GM18526 (cell line): ENCODE data around the gene SNCB.

Source experiments
- POLR2A ChIP-seq: IDR thresholded peaks from 3 replicates; pipeline ENCODE4 v1.6.1; 2011; ENCODE audit not compliant: insufficient read length; ENCODE audit errors: extremely low read depth

The SNCB gene

GRCh38 chr5:176639208-176639607, 8.9 kb upstream of the SNCB start:
- TF ChIP-seq POLR2A, result no peak

- no peak for TF ChIP-seq POLR2A
These were observed 8.1 kb upstream of the SNCB start for GRCh38 chr5:176638437-176638836.

GRCh38 chr5:176637556-176637955, 7.2 kb upstream of the SNCB start:
- no peak for TF ChIP-seq POLR2A

- TF ChIP-seq POLR2A, result no peak
These were observed 6.1 kb upstream of the SNCB start for GRCh38 chr5:176636426-176636825.

DNA sequence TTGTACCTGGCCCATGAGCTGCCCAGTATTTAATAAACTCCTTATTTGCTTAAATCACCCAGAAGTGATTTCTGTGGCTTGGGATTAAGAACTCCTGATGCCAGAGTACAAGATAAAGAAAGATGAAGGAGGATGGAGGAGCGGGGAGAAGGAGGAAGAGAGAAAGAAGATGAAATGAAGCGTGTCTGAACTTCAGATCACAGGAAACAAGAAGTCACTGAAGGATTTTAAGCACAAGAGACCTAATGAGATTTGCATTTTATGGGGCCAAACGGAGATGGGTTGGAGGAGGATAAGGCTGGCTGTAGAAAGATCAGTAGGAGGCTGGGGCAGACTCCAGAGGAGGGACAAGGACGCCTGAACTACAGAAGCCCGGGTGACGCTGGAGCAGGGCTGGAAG, 3.3 kb upstream of the SNCB start:
- no peak for TF ChIP-seq POLR2A

DNA sequence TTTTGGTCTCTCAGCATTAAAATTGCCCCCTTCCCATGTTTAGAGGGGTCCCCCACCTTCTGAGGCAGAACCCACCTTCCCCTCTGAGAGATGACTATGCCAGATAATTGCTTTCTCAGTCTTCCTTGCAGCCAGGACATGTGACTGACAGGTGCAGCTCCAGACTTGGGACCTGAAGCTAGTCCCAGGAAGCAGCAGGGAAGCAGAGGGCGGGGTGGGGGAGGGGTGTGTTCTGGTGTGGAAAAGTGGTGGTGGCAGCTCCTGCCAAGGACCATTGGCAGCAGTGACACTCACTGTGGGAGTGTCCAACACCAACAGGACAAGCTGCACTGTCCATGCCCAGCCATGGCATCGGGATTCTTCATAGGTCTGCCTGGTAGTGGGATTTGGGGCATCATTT, 2.4 kb upstream of the SNCB start:
- no peak for TF ChIP-seq POLR2A

DNA sequence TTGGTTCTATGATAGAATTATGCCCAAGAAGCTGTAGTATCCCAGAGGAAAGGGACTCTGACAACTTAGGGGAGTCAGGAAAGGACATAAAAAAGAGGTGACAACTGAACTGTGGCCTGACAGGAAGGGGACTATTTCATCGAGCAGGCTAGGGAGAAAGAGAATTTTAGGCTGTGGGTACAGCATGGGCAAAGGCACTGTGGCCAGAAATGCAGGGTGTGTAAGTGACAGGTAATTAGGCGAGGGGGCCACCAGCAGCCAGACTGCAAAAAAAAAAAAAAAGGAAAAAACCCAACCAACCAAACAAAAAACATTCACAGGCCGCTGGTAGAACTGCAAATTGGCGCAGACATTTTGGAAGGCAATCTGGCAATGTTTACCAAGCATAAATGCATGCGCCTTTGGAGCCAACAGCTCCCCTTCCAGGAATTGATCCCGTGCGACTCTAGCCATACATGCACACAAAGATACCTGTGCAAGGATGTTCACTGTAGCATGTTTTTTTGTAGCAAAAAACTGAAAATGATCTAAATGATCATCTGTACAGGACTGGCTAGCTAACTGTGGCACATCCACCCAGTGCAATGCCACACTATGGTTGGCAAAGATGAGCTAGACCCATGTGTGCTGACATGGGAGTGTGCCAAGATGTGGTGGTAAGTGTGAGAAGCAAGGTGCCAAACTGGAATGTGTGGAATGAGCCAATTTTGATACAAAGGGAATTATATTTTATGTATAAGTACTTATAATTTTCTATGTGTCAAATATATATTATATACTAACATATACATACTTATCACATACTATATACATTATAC, 1.3 kb upstream of the SNCB start:
- TF ChIP-seq POLR2A, result no peak

DNA sequence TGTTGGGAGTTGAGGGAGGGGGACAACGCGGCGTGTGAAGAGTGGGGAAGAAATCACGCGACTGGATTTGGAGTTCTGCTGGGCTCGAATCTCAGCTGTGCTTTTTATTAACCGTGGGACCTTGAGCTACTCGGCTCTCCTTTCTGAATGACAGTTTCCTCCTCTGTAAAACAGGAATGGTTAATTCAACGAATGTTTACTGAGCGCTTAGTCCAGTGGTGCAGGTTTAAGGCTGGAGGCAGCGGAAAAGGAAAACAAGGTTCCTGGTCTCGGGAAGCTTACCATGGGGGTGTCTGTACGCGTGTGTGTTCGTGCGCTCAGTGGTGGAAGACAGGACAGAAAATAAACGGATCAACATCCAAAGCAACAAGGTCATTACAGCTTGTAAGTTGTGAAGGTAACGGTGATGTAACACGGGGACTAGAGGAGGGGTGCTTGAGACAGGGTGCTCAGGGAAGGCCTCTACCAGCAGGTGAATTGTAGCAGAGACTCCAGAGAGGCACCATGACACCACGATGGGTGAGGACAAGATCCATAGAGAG, 418 bp upstream of the SNCB start:
- TF ChIP-seq POLR2A, result no peak

- TF ChIP-seq POLR2A, result no peak
These were observed 949 bp downstream of the SNCB start for GRCh38 chr5:176629317-176629852.

DNA sequence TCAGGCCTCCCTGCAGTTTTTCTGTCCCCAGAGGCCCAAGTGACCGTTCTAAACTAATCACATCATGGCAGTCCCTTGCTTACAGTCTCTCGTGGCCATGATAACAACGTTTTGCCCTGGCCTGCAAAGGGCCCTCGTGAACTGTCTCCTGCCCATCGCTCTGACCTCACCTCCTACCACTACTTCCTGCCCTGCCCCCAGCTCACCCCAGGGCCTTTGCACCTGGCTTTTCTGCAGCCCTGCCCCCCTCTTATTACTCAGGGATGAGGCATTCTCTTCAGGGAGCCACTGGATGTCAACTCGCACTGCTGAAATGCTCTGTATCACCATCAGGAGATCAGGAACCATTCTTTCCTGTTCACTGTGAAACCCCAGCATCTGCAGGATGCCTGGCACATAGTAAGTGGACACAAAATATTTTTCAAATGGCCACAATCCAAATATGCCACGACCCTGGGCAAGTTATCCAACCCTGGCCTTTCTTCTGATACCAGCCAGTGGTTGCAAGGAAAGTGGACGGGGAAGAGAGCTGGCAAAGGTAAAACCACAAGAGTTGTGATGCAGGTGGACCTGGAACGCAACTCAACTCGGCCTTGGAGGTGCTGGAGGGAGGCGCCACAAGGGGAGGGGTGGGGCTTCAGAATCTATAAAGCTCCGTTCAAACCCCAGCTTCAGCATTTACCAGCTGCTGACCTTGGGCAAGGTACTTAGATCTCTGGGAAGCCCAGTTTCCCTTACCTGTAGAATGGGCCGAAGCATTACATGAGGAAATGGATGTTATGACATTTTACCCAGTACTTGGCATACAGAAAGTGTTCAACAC, 1.7 kb downstream of the SNCB start:
- TF ChIP-seq POLR2A, result no peak

DNA sequence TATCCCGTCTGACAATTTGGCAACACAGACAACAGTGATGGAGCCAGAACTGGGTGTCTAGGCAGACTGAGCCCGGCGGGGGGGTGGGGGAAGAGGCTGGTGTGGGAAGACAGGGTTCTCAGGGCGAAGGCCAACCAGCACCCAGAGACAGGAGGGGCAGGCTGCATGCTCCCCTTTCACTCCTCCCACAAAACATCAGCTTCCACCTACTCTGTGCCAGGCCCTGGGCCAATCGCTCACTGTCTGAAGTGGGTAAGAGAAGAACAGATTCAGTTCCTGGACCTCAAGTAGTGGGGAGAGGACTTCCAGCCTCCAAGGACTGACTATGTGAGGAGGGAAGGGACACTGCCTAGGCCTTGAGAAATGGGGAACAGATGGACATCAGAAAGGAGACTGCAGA, 2.8 kb downstream of the SNCB start:
- no peak for TF ChIP-seq POLR2A

DNA sequence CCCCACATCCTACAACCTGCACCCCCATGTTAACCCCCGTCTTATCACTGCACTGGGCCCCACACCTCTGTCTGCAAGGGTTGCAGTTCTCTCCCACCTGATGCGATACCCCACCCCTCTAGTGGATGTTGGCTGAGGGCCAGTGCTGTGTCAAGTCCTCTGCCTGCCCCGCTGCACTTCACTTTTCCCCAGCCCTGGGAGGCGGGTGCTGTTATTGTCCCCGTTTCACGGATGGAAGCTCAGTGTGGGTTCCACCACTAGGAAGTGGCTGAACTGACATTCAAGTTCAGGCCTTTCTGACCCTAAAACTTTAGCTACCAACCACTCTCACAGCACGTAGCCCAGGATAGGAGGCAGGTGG, 3.5 kb downstream of the SNCB start:
- TF ChIP-seq POLR2A, result no peak

GRCh38 chr5:176625966-176626875, 4.1 kb downstream of the SNCB start:
- no peak for TF ChIP-seq POLR2A

- TF ChIP-seq POLR2A, result no peak
These were observed 4.8 kb downstream of the SNCB start for GRCh38 chr5:176625512-176625911.

- TF ChIP-seq POLR2A, result no peak
These were observed 5.4 kb downstream of the SNCB start for GRCh38 chr5:176624938-176625337.
